Neural cell (in vitro differentiated cells): ENCODE measurements around the gene MIGA1. TPM values are rescaled to one million over a fixed set of nuclear protein-coding genes. Genes with fewer than 3 reads are reported as not detected.

Source experiments
- H2AFZ ChIP-seq: fragments of 200-600, 300-800 bp; sonication (generic), shearing (Covaris generic); 2 replicates; pipeline ENCODE4 v1.6.0; 2014; ENCODE audit warnings: low read depth, mild to moderate bottlenecking, antibody characterized with exemption, low read length, moderate library complexity
- H3F3A ChIP-seq: fragments of 200-600 bp; shearing (Covaris generic); 2 replicates; pipeline ENCODE4 v1.6.1; 2016; ENCODE audit warnings: mild to moderate bottlenecking, moderate library complexity, mixed read lengths, antibody characterized with exemption, low read length; ENCODE audit not compliant: insufficient read depth, poor library complexity, severe bottlenecking
- H3K27ac ChIP-seq: fragments of 200-600, 300-800 bp; sonication (generic), shearing (Covaris generic); 2 replicates; pipeline ENCODE4 v1.5.1; 2014; ENCODE audit warnings: mild to moderate bottlenecking, low read length, moderate library complexity
- H3K27me3 ChIP-seq: fragments of 300-800, 200-600 bp; sonication (generic), shearing (Covaris generic); 2 replicates; pipeline ENCODE4 v1.6.0; 2014; ENCODE audit warnings: mild to moderate bottlenecking, low read depth, low read length, moderate library complexity; ENCODE audit not compliant: insufficient read depth
- H3K36me3 ChIP-seq: fragments of 300-800, 200-600 bp; sonication (generic), shearing (Covaris generic); 2 replicates; pipeline ENCODE4 v1.5.1; 2014; ENCODE audit warnings: mild to moderate bottlenecking, antibody characterized with exemption, low read length, moderate library complexity; ENCODE audit not compliant: insufficient read depth
- H3K4me2 ChIP-seq: fragments of 300-800, 200-600 bp; sonication (generic), shearing (Covaris generic); 2 replicates; pipeline ENCODE4 v1.6.0; 2014; ENCODE audit warnings: mild to moderate bottlenecking, low read length
- H3K4me3 ChIP-seq: fragments of 300-800, 200-600 bp; sonication (generic), shearing (Covaris generic); 2 replicates; pipeline ENCODE4 v1.5.1; 2014; ENCODE audit warnings: mild to moderate bottlenecking, low read length, moderate library complexity
- H3K79me2 ChIP-seq: fragments of 200-600 bp; shearing (Covaris generic); replicated peaks from 2 replicates; pipeline ENCODE4 v1.6.0; 2014; ENCODE audit warnings: mild to moderate bottlenecking, low read length, moderate library complexity; ENCODE audit not compliant: insufficient read depth
- H3K9ac ChIP-seq: fragments of 300-800, 200-600 bp; sonication (generic), shearing (Covaris generic); 2 replicates; pipeline ENCODE4 v1.6.1; 2016; ENCODE audit warnings: mild to moderate bottlenecking, low read length, mixed read lengths
- H3K9me2 ChIP-seq: fragments of 200-600 bp; shearing (Covaris generic); 2 replicates; pipeline ENCODE4 v1.6.1; 2016; ENCODE audit warnings: mild to moderate bottlenecking, low read length, mixed read lengths; ENCODE audit not compliant: insufficient read depth
- H3K9me3 ChIP-seq: fragments of 200-600, 300-800 bp; sonication (generic), shearing (Covaris generic); 2 replicates; pipeline ENCODE4 v1.6.1; 2016; ENCODE audit warnings: mild to moderate bottlenecking, mixed run types, low read length, moderate library complexity, mixed read lengths
- H4K20me1 ChIP-seq: fragments of 200-600 bp; shearing (Covaris generic); 2 replicates; pipeline ENCODE4 v1.6.1; 2016; ENCODE audit warnings: mild to moderate bottlenecking, mixed run types; ENCODE audit not compliant: insufficient read depth
- EP300 ChIP-seq: fragments of 450-650 bp; conservative IDR thresholded peaks from 2 replicates; pipeline ENCODE4 v1.6.1; 2014; ENCODE audit warnings: antibody characterized with exemption, mild to moderate bottlenecking, moderate library complexity; ENCODE audit not compliant: poor library complexity, severe bottlenecking
- EZH2 ChIP-seq: fragments of 200-600, 300-800 bp; shearing (Covaris generic), sonication (generic); IDR thresholded peaks from 2 replicates; pipeline ENCODE4 v1.6.1; 2014; ENCODE audit warnings: antibody characterized with exemption, low read length, borderline replicate concordance, mild to moderate bottlenecking; ENCODE audit not compliant: insufficient read depth, poor library complexity, severe bottlenecking
- MXI1 ChIP-seq: fragments of 450-650 bp; conservative IDR thresholded peaks from 2 replicates; pipeline ENCODE4 v1.6.1; 2014; ENCODE audit warnings: antibody characterized with exemption, mild to moderate bottlenecking; ENCODE audit not compliant: poor library complexity, severe bottlenecking
- POLR2AphosphoS5 ChIP-seq: IDR thresholded peaks from 2 replicates; pipeline ENCODE4 v1.6.1; 2012
- RAD21 ChIP-seq: fragments of 450-650 bp; conservative IDR thresholded peaks from 2 replicates; pipeline ENCODE4 v1.6.1; 2014; ENCODE audit warnings: antibody characterized with exemption, mild to moderate bottlenecking, moderate library complexity
- SMC3 ChIP-seq: fragments of 450-650 bp; conservative IDR thresholded peaks from 2 replicates; pipeline ENCODE4 v1.6.1; 2014; ENCODE audit warnings: antibody characterized with exemption, mild to moderate bottlenecking, moderate library complexity; ENCODE audit not compliant: poor library complexity
- TAF1 ChIP-seq: IDR thresholded peaks from 2 replicates; pipeline ENCODE4 v1.6.1; 2012; ENCODE audit warnings: low read depth
- polyA plus RNA-seq: library from polyadenylated mRNA; depleted of rRNA; stranded (reverse); fragments of >200 nt; gene quantifications from 2 replicates; pipeline ENCODE4 v1.2.3, GENCODE V29; 2014
- TF ChIP-seq, protein P1 (sequence below): fragments of 450-650 bp; IDR thresholded peaks from 2 replicates; pipeline ENCODE4 v1.5.1; 2014; ENCODE audit warnings: antibody characterized with exemption, mild to moderate bottlenecking, moderate library complexity; ENCODE audit not compliant: poor library complexity, severe bottlenecking
- TF ChIP-seq, protein P2 (sequence below): IDR thresholded peaks from 2 replicates; pipeline ENCODE4 v1.6.1; 2012; ENCODE audit warnings: borderline replicate concordance

Gene MIGA1
- polyA plus RNA-seq, 1 donor from 2014 or later, result 10.8 TPM

DNA sequence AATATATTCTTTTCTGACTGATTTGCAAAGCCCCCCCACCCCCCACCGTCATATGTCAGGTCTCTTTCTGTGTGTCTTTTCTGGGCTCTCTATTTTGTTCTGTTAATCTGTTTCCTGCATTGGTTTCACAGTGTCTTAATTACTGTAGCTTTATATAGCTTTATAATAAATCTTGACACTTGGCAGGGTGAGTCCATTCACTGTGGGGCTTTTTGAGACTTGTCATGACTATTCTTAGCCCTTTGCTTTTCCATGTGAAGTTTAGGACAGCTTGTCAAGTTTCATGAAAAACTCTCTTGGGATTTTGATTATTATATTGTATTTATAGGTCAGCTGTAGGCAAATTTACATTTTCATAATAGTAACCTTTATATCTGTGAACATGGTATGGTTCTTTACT lies 50.4 kb downstream of the MIGA1 start:
- Histone ChIP-seq H3K27me3 (no peaks in the 10 kb centered on the region), H2AFZ (no peak overlapping the region), H3K4me2 (no peak overlapping the region), H3F3A (no peaks in the 10 kb centered on the region), H3K4me3 (no peak overlapping the region), H3K36me3 (no peaks in the 10 kb centered on the region), H3K9me2 (no peaks in the 10 kb centered on the region), H3K9me3 (no peaks in the 10 kb centered on the region), H3K79me2 (no peaks in the 10 kb centered on the region), H3K27ac (no peak overlapping the region), H3K9ac (no peak overlapping the region), H4K20me1 (no peaks in the 10 kb centered on the region)
- no peak for TF ChIP-seq EP300
- no peak for TF ChIP-seq TAF1
- TF ChIP-seq RAD21, result no peak
- TF ChIP-seq SMC3, result no peak
- TF ChIP-seq EZH2, result no peak
- TF ChIP-seq MXI1, result no peak
- TF ChIP-seq, protein P1, sequence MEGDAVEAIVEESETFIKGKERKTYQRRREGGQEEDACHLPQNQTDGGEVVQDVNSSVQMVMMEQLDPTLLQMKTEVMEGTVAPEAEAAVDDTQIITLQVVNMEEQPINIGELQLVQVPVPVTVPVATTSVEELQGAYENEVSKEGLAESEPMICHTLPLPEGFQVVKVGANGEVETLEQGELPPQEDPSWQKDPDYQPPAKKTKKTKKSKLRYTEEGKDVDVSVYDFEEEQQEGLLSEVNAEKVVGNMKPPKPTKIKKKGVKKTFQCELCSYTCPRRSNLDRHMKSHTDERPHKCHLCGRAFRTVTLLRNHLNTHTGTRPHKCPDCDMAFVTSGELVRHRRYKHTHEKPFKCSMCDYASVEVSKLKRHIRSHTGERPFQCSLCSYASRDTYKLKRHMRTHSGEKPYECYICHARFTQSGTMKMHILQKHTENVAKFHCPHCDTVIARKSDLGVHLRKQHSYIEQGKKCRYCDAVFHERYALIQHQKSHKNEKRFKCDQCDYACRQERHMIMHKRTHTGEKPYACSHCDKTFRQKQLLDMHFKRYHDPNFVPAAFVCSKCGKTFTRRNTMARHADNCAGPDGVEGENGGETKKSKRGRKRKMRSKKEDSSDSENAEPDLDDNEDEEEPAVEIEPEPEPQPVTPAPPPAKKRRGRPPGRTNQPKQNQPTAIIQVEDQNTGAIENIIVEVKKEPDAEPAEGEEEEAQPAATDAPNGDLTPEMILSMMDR, result no peak
- TF ChIP-seq, protein P2, sequence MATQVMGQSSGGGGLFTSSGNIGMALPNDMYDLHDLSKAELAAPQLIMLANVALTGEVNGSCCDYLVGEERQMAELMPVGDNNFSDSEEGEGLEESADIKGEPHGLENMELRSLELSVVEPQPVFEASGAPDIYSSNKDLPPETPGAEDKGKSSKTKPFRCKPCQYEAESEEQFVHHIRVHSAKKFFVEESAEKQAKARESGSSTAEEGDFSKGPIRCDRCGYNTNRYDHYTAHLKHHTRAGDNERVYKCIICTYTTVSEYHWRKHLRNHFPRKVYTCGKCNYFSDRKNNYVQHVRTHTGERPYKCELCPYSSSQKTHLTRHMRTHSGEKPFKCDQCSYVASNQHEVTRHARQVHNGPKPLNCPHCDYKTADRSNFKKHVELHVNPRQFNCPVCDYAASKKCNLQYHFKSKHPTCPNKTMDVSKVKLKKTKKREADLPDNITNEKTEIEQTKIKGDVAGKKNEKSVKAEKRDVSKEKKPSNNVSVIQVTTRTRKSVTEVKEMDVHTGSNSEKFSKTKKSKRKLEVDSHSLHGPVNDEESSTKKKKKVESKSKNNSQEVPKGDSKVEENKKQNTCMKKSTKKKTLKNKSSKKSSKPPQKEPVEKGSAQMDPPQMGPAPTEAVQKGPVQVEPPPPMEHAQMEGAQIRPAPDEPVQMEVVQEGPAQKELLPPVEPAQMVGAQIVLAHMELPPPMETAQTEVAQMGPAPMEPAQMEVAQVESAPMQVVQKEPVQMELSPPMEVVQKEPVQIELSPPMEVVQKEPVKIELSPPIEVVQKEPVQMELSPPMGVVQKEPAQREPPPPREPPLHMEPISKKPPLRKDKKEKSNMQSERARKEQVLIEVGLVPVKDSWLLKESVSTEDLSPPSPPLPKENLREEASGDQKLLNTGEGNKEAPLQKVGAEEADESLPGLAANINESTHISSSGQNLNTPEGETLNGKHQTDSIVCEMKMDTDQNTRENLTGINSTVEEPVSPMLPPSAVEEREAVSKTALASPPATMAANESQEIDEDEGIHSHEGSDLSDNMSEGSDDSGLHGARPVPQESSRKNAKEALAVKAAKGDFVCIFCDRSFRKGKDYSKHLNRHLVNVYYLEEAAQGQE, result no peak
- TF ChIP-seq POLR2AphosphoS5, result no peak

GRCh38 chr1:77830946-77831345 lies 51.5 kb downstream of the MIGA1 start:
- Histone ChIP-seq H3K27me3 (no peaks in the 10 kb centered on the region), H3F3A (no peaks in the 10 kb centered on the region), H3K9ac (no peak overlapping the region), H3K9me3 (no peaks in the 10 kb centered on the region), H3K36me3 (no peaks in the 10 kb centered on the region), H4K20me1 (no peaks in the 10 kb centered on the region), H2AFZ (no peak overlapping the region), H3K4me2 (no peak overlapping the region), H3K4me3 (no peak overlapping the region), H3K9me2 (no peaks in the 10 kb centered on the region), H3K79me2 (no peaks in the 10 kb centered on the region), H3K27ac (no peak overlapping the region)
- TF ChIP-seq SMC3, result no peak
- no peak for TF ChIP-seq RAD21
- TF ChIP-seq TAF1, result no peak
- TF ChIP-seq, protein P1, result no peak
- no peak for TF ChIP-seq POLR2AphosphoS5
- TF ChIP-seq EZH2, result no peak
- TF ChIP-seq, protein P2, result no peak
- TF ChIP-seq EP300, result no peak
- TF ChIP-seq MXI1, result no peak
